Stimulated activated CD4-positive, alpha-beta T cell treated with anti-CD3 and anti-CD28 coated beads, Interleukin-2, amount 100 ng/mL, for 48 hours (primary cell): ENCODE measurements around the gene RAP1A.
"Not testable (repeated sequence)": the region's sequence is repeated elsewhere in the genome, so short reads cannot be mapped to it uniquely, and the experiment has no call there.

Experiments
- DNase-seq, 2 donors: peaks; one replicate each; pipeline ENCODE4 v3.0.0-alpha.2; 2020

Gene RAP1A

GRCh38 chr1:111739194-111739924 lies 119.8 kb downstream of the RAP1A start, which contains the start of gene INKA2:
Gene INKA2 (minus strand): TSS chr1:111739395. CDS start chr1:111739242, 153 bp downstream.
- DNase-seq = peak; percentile 74 to 75

GRCh38 chr1:111739925-111740765 lies 120.6 kb downstream of the RAP1A start:
- DNase-seq = no peak

- DNase-seq = not testable (repeated sequence)
Measured at GRCh38 chr1:111742292-111742691, 122.7 kb downstream of the RAP1A start.

GRCh38 chr1:111742938-111743549 lies 123.5 kb downstream of the RAP1A start:
- DNase-seq = no peak

GRCh38 chr1:111743679-111744101 lies 124.1 kb downstream of the RAP1A start:
- no peak for DNase-seq

GRCh38 chr1:111745675-111746613 lies 126.4 kb downstream of the RAP1A start:
- DNase-seq = no peak

GRCh38 chr1:111746614-111746999 lies 127.0 kb downstream of the RAP1A start:
- no peak for DNase-seq

- peak; percentile 68 for DNase-seq
Measured at GRCh38 chr1:111747282-111747734, 127.7 kb downstream of the RAP1A start.

- DNase-seq = no peak
Measured at GRCh38 chr1:111747947-111748346, 128.4 kb downstream of the RAP1A start.

- DNase-seq = no peak
Measured at GRCh38 chr1:111749628-111750027, 130.0 kb downstream of the RAP1A start.

GRCh38 chr1:111750856-111751255 lies 131.3 kb downstream of the RAP1A start:
- DNase-seq = no peak

GRCh38 chr1:111751906-111752575 lies 132.5 kb downstream of the RAP1A start:
- no peak for DNase-seq

- peak in 1 of 2 donors; percentile 24 for DNase-seq
Measured at GRCh38 chr1:111754984-111755330, 135.4 kb downstream of the RAP1A start.

GRCh38 chr1:111755331-111756123 lies 135.9 kb downstream of the RAP1A start, which contains the start of gene DDX20:
Gene DDX20 (plus strand): TSS chr1:111755901. CDS start chr1:111755925, 24 bp downstream.
- DNase-seq = peak; percentile 86 to 92

- DNase-seq = no peak
Measured at GRCh38 chr1:111756124-111756513, 136.5 kb downstream of the RAP1A start.

GRCh38 chr1:111758373-111758772 lies 138.8 kb downstream of the RAP1A start:
- no peak for DNase-seq

- DNase-seq = no peak
Measured at GRCh38 chr1:111761717-111762116, 142.1 kb downstream of the RAP1A start.

- DNase-seq = no peak
Measured at GRCh38 chr1:111762332-111762731, 142.7 kb downstream of the RAP1A start.
